ENCODE results near the gene PFKL. TPM values are rescaled to one million over a fixed set of nuclear protein-coding genes. Genes with fewer than 3 reads are reported as not detected.

PFKL gene
- total RNA-seq, 3 donors from 2014 or later = 102 to 122 (median 116) TPM

GRCh38 chr21:44329971-44330681 is 30.3 kb downstream of the PFKL start:
- no peak for ATAC-seq
- H3K4me3 Mint-ChIP-seq = no peak overlapping the region
- no peak for DNase-seq
- no peaks in the 10 kb centered on the region for H3K9me3 Mint-ChIP-seq
- H3K4me1 Mint-ChIP-seq (ENCODE audit: low read depth) = no peaks in the 10 kb centered on the region
- no peaks in the 10 kb centered on the region for H3K27me3 Mint-ChIP-seq (ENCODE audit: low read depth)
- peaks cover 4% of the 10 kb centered on the region for H3K36me3 Mint-ChIP-seq (ENCODE audit: insufficient read depth)

DNA sequence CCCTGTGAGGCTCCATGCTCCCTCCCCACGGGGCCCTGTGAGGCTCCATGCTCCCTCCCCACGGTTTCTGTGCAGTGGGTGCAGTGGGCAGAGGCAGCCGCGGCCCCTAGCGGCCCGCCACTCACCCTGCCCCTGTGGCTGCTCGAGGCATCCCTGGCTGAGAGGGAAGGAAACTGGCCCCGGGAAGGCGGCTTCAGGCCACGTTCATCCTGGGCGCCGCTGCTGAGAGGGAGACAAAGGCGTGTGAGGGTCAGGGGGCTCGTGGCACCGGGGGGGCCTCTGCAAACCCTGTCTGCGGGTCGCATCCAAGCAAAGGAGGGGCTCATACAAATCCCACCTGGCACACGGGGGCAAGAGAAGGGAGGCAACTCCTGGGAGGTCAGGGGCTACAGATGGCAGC is 30.8 kb downstream of the PFKL start:
- H3K4me1 Mint-ChIP-seq (ENCODE audit: low read depth) = no peaks in the 10 kb centered on the region
- no peak for ATAC-seq
- H3K36me3 Mint-ChIP-seq (ENCODE audit: insufficient read depth) = peaks cover 4% of the 10 kb centered on the region
- DNase-seq = no peak
- no peaks in the 10 kb centered on the region for H3K9me3 Mint-ChIP-seq
- H3K4me3 Mint-ChIP-seq = no peak overlapping the region
- no peaks in the 10 kb centered on the region for H3K27me3 Mint-ChIP-seq (ENCODE audit: low read depth)

GRCh38 chr21:44331209-44331608 is 31.4 kb downstream of the PFKL start:
- Mint-ChIP-seq H3K4me1 (ENCODE audit: low read depth) (no peaks in the 10 kb centered on the region), H3K9me3 (no peaks in the 10 kb centered on the region)
- no peak for ATAC-seq

DNA sequence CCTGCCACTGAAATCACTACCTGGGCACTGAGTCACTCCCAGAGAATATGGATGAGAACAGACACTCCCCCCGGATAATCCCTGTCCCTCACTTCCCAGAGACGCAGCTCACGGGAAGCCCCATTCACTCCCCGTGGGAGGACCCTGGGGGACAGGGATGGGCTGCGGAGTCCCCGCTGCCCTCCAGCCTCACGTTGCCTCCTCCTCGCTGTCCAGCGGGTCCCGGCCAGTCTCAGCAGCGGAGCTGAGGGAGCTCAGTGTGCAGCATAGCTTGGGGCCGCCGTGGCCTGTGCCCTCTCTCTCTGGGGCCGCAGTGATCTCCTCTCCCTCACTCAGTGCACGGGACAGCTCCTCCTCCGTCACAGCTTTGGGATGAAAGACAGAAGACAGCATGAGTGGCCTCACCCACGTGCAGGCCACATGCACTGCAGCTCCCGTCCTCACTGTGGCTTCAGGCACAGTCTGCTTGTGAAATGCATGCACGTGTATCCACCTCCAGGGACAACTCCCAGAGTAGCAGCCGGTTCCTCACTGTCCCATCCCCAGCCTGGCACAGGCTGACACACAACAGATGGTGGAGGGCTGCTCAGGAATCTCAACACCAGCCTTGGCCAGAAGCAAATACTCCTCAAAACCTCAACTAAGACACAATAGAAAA is 31.9 kb downstream of the PFKL start:
- H3K4me3 Mint-ChIP-seq = no peak overlapping the region
- H3K4me1 Mint-ChIP-seq (ENCODE audit: low read depth) = no peaks in the 10 kb centered on the region
- no peak for DNase-seq
- H3K36me3 Mint-ChIP-seq (ENCODE audit: insufficient read depth) = peaks cover 4% of the 10 kb centered on the region
- no peaks in the 10 kb centered on the region for H3K9me3 Mint-ChIP-seq
- no peaks in the 10 kb centered on the region for H3K27me3 Mint-ChIP-seq (ENCODE audit: low read depth)
- no peak for ATAC-seq

More at GRCh38 chr21:44331209-44331608, 31.4 kb downstream of the PFKL start:
- Mint-ChIP-seq H3K36me3 (ENCODE audit: insufficient read depth) (peaks cover 4% of the 10 kb centered on the region), H3K4me3 (no peak overlapping the region), H3K27me3 (ENCODE audit: low read depth) (no peaks in the 10 kb centered on the region)
- DNase-seq = no peak

DNA sequence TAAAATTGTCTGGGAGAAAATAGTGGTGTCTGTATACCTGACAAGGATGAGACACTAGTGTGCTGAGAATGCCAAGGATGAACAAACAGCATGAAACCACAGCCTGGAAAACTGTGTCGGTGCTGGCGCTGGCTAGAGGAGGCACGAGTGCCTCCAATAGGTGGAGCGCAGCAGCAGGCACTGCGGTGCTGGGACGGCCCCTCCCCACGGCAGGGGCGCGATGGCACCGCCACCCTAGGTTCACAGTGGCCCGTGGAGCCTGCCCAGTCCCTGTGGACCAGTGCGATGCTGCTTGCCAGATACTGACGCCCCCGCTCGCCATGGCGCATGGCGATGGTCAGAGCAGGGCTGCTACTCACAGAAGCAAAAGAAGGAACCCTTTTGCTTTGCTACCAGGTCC is 32.5 kb downstream of the PFKL start:
- no peak for ATAC-seq
- Mint-ChIP-seq H3K4me1 (ENCODE audit: low read depth) (peaks cover under 1% of the 10 kb centered on the region), H3K4me3 (no peak overlapping the region), H3K27me3 (ENCODE audit: low read depth) (no peaks in the 10 kb centered on the region), H3K36me3 (ENCODE audit: insufficient read depth) (peaks cover 4% of the 10 kb centered on the region), H3K9me3 (no peaks in the 10 kb centered on the region)
- no peak for DNase-seq

GRCh38 chr21:44332965-44333364 is 33.1 kb downstream of the PFKL start:
- Mint-ChIP-seq H3K4me1 (ENCODE audit: low read depth) (peaks cover 5% of the 10 kb centered on the region), H3K4me3 (no peak overlapping the region), H3K36me3 (ENCODE audit: insufficient read depth) (peaks cover 7% of the 10 kb centered on the region), H3K27me3 (ENCODE audit: low read depth) (no peaks in the 10 kb centered on the region), H3K9me3 (no peaks in the 10 kb centered on the region)
- DNase-seq = no peak
- ATAC-seq = no peak

DNA sequence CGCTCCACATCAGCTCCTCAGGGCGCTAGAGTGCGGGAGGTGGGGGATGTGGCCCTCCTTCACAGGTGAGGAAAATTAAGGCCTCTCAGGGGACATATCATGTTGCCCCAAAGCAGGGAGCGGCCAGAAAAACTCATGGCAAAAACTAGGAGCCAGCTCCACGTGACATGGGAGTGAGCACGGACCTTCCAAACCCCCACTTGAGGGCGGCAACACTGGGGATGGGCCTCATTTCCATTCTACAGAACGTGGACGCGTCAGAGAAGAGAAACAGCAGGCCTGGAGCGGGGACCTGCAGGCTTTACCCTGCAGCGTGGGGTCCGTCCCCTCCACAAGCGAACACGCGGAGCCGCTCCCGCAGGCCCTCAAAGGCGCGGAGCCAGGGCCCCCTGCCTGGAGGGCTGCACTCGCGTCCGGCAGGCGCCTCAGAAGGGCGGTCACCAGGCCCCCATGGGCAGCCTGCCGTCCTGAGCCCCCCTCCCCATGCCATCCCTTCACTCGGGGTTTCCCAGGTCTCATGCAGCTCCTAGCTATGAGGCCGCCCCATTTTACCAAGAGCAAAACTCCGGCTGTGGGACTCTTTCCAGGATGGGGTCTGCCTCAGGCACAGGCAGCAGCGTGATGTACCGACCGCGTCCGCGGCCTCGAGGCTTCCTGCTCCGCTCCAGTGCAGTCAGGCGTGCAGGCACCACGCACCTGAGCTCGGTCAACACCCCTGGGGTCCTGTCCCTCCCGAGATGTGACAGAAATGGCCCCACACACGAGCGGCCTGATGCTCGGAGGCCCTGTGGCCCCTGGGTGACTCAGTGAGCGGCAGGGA is 33.9 kb downstream of the PFKL start:
- H3K4me1 Mint-ChIP-seq (ENCODE audit: low read depth) = peaks cover 7% of the 10 kb centered on the region
- H3K4me3 Mint-ChIP-seq = no peak overlapping the region
- H3K36me3 Mint-ChIP-seq (ENCODE audit: insufficient read depth) = peaks cover 7% of the 10 kb centered on the region
- ATAC-seq (no peak), DNase-seq (no peak)
- H3K9me3 Mint-ChIP-seq = no peaks in the 10 kb centered on the region
- no peaks in the 10 kb centered on the region for H3K27me3 Mint-ChIP-seq (ENCODE audit: low read depth)

- ATAC-seq = no peak
- H3K27me3 Mint-ChIP-seq (ENCODE audit: low read depth) = no peaks in the 10 kb centered on the region
These were observed 34.6 kb downstream of the PFKL start for GRCh38 chr21:44334329-44335030.

GRCh38 chr21:44335266-44336059 is 35.6 kb downstream of the PFKL start:
- Mint-ChIP-seq H3K4me3 (no peak overlapping the region), H3K27me3 (ENCODE audit: low read depth) (no peaks in the 10 kb centered on the region), H3K9me3 (no peaks in the 10 kb centered on the region), H3K4me1 (ENCODE audit: low read depth) (peaks cover 16% of the 10 kb centered on the region), H3K36me3 (ENCODE audit: insufficient read depth) (peaks cover 7% of the 10 kb centered on the region)
- no peak for DNase-seq
- ATAC-seq = no peak

More at GRCh38 chr21:44334329-44335030, 34.6 kb downstream of the PFKL start:
- H3K36me3 Mint-ChIP-seq (ENCODE audit: insufficient read depth) = peaks cover 7% of the 10 kb centered on the region
- no peaks in the 10 kb centered on the region for H3K9me3 Mint-ChIP-seq
- peaks cover 9% of the 10 kb centered on the region for H3K4me1 Mint-ChIP-seq (ENCODE audit: low read depth)
- DNase-seq = no peak
- no peak overlapping the region for H3K4me3 Mint-ChIP-seq

DNA sequence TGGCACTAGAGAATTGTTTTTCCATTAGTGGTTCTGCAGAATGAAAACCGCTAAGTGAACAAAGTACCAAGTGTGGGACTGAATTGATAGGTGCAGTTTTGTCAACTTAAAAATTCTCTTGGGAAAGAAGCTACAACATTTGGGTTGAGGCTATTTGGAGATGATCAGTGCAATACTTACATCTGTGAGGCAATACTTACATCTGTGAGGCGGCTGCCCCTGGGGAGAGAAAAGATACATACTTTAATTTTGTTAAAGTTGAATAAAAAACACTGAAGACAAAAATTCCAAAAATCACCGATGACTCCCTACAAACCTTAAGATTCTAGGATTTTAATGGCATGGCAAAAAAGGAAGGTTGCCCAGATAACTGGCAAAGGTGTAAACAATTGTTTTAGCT is 37.6 kb downstream of the PFKL start:
- Mint-ChIP-seq H3K36me3 (ENCODE audit: insufficient read depth) (peaks cover 3% of the 10 kb centered on the region), H3K27me3 (ENCODE audit: low read depth) (no peaks in the 10 kb centered on the region), H3K4me1 (ENCODE audit: low read depth) (peaks cover 20% of the 10 kb centered on the region), H3K9me3 (no peaks in the 10 kb centered on the region), H3K4me3 (peak overlapping the region; percentile 56)
- DNase-seq (no peak), ATAC-seq (no peak)

- ATAC-seq = peak; percentile 6 to 9
These were observed 38.4 kb downstream of the PFKL start for GRCh38 chr21:44337941-44338895.

DNA sequence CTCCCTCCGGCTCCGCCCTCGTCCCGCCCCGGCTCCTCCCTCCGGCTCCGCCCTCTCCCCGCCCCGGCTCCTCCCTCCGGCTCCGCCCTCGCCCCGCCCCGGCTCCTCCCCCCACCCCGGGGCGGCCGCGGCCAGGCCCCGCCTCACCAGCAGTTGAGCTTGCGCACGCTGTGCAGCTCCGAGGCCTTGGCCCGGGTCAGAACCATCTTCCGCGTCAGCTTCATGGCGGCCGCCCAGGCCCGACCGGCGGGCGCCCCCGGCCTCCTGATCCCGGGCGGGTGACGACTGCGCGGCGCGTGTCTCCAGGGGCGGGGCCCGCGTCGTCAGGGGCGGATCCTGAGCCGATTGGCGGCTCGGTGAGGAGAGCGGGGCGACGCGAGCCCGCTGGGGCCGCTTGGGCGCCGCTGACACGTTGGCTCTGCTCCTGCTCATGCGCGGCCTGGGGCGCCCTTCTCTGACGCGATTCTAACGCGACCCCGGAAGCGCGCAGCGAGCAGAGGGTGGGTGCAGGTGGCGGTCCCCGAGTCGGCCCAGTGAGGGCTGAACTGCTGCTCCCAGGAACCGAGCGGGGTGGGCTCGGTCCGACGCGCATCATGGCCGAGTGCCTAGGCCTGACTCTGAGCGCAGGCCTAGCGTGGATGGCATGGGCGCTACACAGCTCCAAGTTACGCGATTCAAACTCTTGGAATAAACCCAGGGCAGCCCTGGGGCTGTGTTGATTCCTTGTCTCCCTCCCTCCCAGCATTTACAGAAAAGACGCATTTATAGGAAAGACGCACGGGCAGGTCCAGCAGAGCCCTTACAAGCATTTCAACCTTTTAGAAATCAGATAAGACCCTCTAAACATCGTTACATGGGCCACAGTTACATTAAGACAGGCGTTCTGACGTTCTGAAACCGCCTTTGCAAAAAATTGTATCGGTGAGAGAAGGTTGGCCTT is 39.4 kb downstream of the PFKL start, which contains the start of gene CFAP410:
CFAP410 (minus strand) TSS at position 420 of the 940 bp plus-strand sequence; CDS start at position 224, 196 bp downstream.
- Mint-ChIP-seq H3K4me3 (peak within 1 kb of the TSS; percentile 86), H3K9me3 (no peaks in the 10 kb centered on the region), H3K4me1 (ENCODE audit: low read depth) (peaks cover 20% of the 10 kb centered on the region), H3K27me3 (ENCODE audit: low read depth) (no peaks in the 10 kb centered on the region), H3K36me3 (ENCODE audit: insufficient read depth) (peaks cover 3% of the 10 kb centered on the region)
- DNase-seq (peak; percentile 92), ATAC-seq (peak; percentile 94 to 96)

More at GRCh38 chr21:44337941-44338895, 38.4 kb downstream of the PFKL start:
- Mint-ChIP-seq H3K4me3 (peak overlapping the region; percentile 67), H3K9me3 (no peaks in the 10 kb centered on the region), H3K4me1 (ENCODE audit: low read depth) (peaks cover 20% of the 10 kb centered on the region), H3K27me3 (ENCODE audit: low read depth) (no peaks in the 10 kb centered on the region), H3K36me3 (ENCODE audit: insufficient read depth) (peaks cover 3% of the 10 kb centered on the region)
- no peak for DNase-seq
